Adipocyte (in vitro differentiated cells): Measurements from ENCODE around the gene RGPD8.
"Not testable (repeated sequence)": the region's sequence is repeated elsewhere in the genome, so short reads cannot be mapped to it uniquely, and the experiment has no call there.

Source experiments
- DNase-seq: peaks from one replicate; pipeline ENCODE4 v3.0.0-alpha.2; 2015; ENCODE audit warnings: low read depth
- H3K27me3 ChIP-seq: replicated peaks from 2 replicates; pipeline ENCODE4 v1.7.0; 2013; ENCODE audit warnings: mild to moderate bottlenecking, low read length, moderate library complexity; ENCODE audit not compliant: control insufficient read depth, insufficient read depth
- H3K36me3 ChIP-seq: 2 replicates; pipeline ENCODE4 v1.7.0; 2013; ENCODE audit warnings: low read length, mild to moderate bottlenecking, moderate library complexity; ENCODE audit not compliant: control insufficient read depth, insufficient read depth, severe bottlenecking
- H3K4me1 ChIP-seq: 2 replicates; pipeline ENCODE4 v1.7.0; 2013; ENCODE audit warnings: mild to moderate bottlenecking, low read length, moderate library complexity; ENCODE audit not compliant: control insufficient read depth, insufficient read depth
- H3K4me3 ChIP-seq: 2 replicates; pipeline ENCODE4 v1.7.0; 2013; ENCODE audit warnings: mild to moderate bottlenecking, low read length, moderate library complexity
- H3K9ac ChIP-seq: 2 replicates; pipeline ENCODE4 v1.7.0; 2013; ENCODE audit warnings: mild to moderate bottlenecking, low read length, moderate library complexity
- H3K9me3 ChIP-seq: 2 replicates; pipeline ENCODE4 v1.7.0; 2013; ENCODE audit warnings: mild to moderate bottlenecking, low read length, moderate library complexity; ENCODE audit not compliant: control insufficient read depth

The RGPD8 gene

GRCh38 chr2:112463256-112463655 is 29.8 kb upstream of the RGPD8 start:
- Histone ChIP-seq H3K9ac (no peak overlapping the region), H3K9me3 (peaks cover 7% of the 10 kb centered on the region), H3K36me3 (no peaks in the 10 kb centered on the region), H3K27me3 (peaks cover 10% of the 10 kb centered on the region), H3K4me1 (no peaks in the 10 kb centered on the region), H3K4me3 (no peak overlapping the region)
- DNase-seq = no peak

- Histone ChIP-seq H3K36me3 (no peaks in the 10 kb centered on the region), H3K4me1 (no peaks in the 10 kb centered on the region), H3K27me3 (peaks cover 13% of the 10 kb centered on the region), H3K4me3 (no peak overlapping the region), H3K9me3 (peaks cover 7% of the 10 kb centered on the region), H3K9ac (no peak overlapping the region)
- no peak for DNase-seq
Observed at GRCh38 chr2:112462178-112462577, 28.7 kb upstream of the RGPD8 start.

DNA sequence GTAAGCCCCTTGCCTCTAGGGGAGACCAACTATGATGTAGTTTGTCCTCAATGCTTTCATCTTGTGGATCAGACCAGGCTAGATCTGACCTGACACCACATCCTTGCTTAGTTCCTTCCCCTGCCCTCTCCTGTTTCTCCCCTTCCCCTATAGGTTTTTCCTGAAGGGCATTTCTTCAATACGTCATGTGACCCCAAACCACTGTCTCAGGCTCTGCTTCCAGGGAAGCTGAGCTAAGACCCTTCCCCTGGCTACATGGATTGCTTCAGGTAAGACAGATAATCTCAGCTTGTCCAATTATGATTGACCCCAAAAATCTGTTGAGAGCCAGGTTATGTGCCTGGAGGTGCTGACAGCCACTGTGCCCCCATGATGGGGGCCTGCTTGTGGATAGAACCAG is 25.9 kb upstream of the RGPD8 start:
- Histone ChIP-seq H3K9me3 (peaks cover 7% of the 10 kb centered on the region), H3K27me3 (peaks cover 15% of the 10 kb centered on the region), H3K36me3 (no peaks in the 10 kb centered on the region), H3K9ac (no peak overlapping the region), H3K4me3 (no peak overlapping the region), H3K4me1 (no peaks in the 10 kb centered on the region)
- DNase-seq = no peak

DNA sequence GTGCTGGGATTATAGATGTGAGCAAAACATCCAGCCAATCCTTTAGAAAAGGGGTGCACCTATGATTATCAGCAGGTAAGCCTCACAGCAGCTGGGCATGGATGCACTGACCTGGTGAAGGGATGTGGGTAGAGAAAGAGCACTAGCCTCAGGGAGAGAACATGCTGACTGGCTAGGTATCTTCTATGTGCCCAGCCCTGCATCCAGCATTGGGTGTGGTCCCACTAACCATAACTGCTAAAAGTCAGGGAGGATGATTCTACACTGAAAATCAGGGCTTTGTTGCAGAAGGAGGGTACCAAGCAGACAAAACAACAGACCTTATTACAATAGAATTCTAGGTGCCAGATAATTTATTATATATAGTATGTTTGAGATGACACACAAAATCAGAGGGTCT is 21.1 kb upstream of the RGPD8 start:
- Histone ChIP-seq H3K4me1 (no peaks in the 10 kb centered on the region), H3K9me3 (peaks cover 8% of the 10 kb centered on the region), H3K27me3 (peaks cover 17% of the 10 kb centered on the region), H3K4me3 (no peak overlapping the region), H3K36me3 (no peaks in the 10 kb centered on the region), H3K9ac (no peak overlapping the region)
- DNase-seq = no peak

DNA sequence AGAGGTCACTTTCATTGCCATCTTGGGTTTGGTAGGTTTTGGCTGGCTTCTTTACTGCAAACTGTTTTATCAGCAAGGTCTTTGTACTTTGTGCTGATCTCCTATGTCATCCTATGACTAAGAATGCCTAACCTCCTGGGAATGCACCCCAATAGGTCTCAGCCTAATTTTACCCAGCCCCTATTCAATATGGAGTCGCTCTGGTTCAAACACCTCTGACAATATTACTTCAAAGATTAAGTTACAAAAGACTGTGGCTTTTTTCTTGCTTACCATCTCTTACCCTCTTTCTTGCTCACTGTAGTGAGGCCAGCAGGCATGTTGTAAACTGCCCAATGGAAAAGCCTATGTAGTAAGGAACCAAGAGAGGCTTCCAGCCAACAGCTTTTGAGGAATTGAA is 17.9 kb upstream of the RGPD8 start:
- DNase-seq = no peak
- peaks cover 8% of the 10 kb centered on the region for H3K9me3 ChIP-seq
- no peaks in the 10 kb centered on the region for H3K4me1 ChIP-seq
- no peak overlapping the region for H3K4me3 ChIP-seq
- H3K27me3 ChIP-seq = peaks cover 5% of the 10 kb centered on the region
- no peak overlapping the region for H3K9ac ChIP-seq
- no peaks in the 10 kb centered on the region for H3K36me3 ChIP-seq

DNA sequence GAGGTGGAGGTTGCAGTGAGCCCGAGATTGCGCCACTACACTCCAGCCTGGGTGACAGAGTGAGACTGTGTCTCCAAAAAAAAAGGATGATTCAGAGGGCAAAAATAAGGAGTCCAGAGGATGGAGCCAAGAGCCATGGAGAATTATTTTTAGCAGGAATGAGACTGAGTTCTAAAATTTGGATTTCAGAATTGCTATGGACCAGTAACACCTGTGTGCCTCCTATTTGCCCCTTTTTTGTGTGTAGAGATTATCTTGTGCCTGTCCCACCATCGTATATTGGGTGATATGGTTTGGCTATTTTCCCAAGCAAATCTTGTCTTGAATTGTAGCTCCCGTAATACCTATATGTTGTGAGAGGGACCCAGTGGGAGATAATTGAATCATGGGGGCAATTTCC is 16.4 kb upstream of the RGPD8 start:
- H3K4me3 ChIP-seq = no peak overlapping the region
- no peak for DNase-seq

GRCh38 chr2:112444256-112444655 is 10.8 kb upstream of the RGPD8 start:
- DNase-seq = not testable (repeated sequence)

More for the DNA sequence above, 16.4 kb upstream of the RGPD8 start:
- H3K4me1 ChIP-seq = no peaks in the 10 kb centered on the region
- no peak overlapping the region for H3K9ac ChIP-seq
- peaks cover 8% of the 10 kb centered on the region for H3K9me3 ChIP-seq
- H3K27me3 ChIP-seq = peaks cover 5% of the 10 kb centered on the region
- no peaks in the 10 kb centered on the region for H3K36me3 ChIP-seq

GRCh38 chr2:112438603-112439261 is 5.3 kb upstream of the RGPD8 start:
- not testable (repeated sequence) for H3K4me1 ChIP-seq, H3K9ac ChIP-seq, H3K4me3 ChIP-seq, H3K9me3 ChIP-seq, H3K36me3 ChIP-seq, H3K27me3 ChIP-seq, DNase-seq

More at GRCh38 chr2:112444256-112444655, 10.8 kb upstream of the RGPD8 start:
- H3K4me3 ChIP-seq, H3K9me3 ChIP-seq, H3K9ac ChIP-seq, H3K36me3 ChIP-seq, H3K27me3 ChIP-seq, H3K4me1 ChIP-seq: not testable (repeated sequence)

GRCh38 chr2:112437405-112437831 is 4.0 kb upstream of the RGPD8 start:
- DNase-seq, H3K9me3 ChIP-seq, H3K9ac ChIP-seq, H3K27me3 ChIP-seq, H3K36me3 ChIP-seq, H3K4me1 ChIP-seq, H3K4me3 ChIP-seq: not testable (repeated sequence)

DNA sequence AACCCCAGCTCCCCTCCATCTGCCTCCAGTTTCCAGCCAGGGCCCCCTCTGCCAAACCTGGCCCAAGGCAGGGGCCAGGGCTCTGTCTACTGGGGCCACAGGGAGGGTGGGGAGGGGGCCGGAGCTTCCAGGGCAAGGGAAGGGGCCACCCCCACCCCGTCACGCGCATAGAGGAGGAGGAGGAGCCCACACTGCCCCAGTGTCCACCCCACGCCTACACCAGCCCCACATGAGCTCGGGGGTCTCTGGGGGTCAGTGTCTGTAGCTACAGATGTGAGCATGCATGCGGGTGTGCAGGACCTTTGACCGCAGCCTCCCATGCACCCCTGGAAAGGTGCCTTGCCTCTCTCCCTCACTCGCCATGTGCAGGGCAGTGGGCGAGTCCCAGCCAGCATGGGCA is 3.5 kb upstream of the RGPD8 start:
- not testable (repeated sequence) for H3K36me3 ChIP-seq, DNase-seq, H3K9ac ChIP-seq, H3K4me1 ChIP-seq, H3K27me3 ChIP-seq, H3K4me3 ChIP-seq, H3K9me3 ChIP-seq

- H3K9ac ChIP-seq = not testable (repeated sequence)
Observed at GRCh38 chr2:112435716-112436431, 2.4 kb upstream of the RGPD8 start.

More at GRCh38 chr2:112435716-112436431, 2.4 kb upstream of the RGPD8 start:
- DNase-seq, H3K9me3 ChIP-seq, H3K4me1 ChIP-seq, H3K4me3 ChIP-seq, H3K27me3 ChIP-seq, H3K36me3 ChIP-seq: not testable (repeated sequence)
